ENCODE measurements around the gene NMT1.

NMT1 gene

DNA sequence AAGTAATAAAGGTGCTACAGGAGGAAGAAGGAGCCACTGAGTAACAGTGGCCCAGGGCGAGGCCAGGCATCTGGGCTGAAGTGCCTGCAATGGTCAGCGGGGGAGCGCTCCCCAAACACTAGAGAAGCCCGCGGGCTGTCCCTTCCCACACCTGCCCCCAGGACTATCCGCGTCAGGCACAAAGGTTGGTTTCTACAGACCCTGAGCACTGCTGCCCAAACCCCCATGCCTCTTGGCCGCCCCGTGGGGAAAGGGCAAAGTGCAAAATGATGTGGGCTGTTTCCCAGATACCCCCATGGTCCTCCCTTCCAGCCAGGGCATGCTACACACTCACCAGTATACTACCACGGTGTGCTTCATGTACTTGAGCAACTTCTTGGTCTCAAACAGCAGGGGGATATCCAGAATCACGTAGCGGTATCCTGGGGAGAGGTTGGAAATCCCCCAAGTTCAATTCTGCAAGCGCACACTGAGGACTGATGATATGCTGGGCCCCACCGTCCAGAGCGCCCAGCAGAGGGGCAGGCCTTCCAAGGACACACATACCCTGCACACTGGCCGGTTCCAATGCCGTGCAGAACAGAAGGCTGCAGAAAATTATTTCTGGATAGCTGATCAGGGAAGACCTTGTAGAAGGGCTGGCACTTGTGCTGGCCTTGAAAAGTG is 31.2 kb upstream of the NMT1 start:
- H3K4me3 ChIP-seq (ENCODE audit: control insufficient read depth, low read depth, low read length) = no peak overlapping the region
- TF ChIP-seq, protein P1, sequence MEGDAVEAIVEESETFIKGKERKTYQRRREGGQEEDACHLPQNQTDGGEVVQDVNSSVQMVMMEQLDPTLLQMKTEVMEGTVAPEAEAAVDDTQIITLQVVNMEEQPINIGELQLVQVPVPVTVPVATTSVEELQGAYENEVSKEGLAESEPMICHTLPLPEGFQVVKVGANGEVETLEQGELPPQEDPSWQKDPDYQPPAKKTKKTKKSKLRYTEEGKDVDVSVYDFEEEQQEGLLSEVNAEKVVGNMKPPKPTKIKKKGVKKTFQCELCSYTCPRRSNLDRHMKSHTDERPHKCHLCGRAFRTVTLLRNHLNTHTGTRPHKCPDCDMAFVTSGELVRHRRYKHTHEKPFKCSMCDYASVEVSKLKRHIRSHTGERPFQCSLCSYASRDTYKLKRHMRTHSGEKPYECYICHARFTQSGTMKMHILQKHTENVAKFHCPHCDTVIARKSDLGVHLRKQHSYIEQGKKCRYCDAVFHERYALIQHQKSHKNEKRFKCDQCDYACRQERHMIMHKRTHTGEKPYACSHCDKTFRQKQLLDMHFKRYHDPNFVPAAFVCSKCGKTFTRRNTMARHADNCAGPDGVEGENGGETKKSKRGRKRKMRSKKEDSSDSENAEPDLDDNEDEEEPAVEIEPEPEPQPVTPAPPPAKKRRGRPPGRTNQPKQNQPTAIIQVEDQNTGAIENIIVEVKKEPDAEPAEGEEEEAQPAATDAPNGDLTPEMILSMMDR (IDR thresholded peaks at IDR 0.05; ENCODE audit: control insufficient read depth, insufficient read depth, low read depth, low read length, missing control alignments) = no peak
- DNase-seq (ENCODE audit: low read depth) = no peak

DNA sequence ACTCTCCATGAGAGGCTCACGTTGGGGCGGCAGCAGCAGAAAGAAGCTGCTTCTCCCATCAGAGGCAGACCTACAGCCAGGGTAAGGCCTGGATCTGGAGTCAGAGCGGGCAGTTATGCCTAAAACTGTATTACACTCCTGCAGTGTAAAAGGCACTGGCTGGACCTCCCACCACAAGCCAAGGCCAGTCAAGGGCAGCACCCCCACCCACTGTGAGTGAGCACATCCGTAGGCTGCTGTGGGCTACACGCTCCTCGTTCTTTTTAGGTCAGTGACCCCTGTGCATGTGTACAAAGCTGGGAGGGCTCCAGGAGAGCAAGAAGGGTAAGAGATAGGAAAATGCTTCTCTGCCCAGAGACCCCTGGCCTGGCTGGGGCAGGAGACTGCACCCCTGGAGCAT is 30.4 kb upstream of the NMT1 start:
- TF ChIP-seq, protein P1 (IDR thresholded peaks at IDR 0.05; ENCODE audit: control insufficient read depth, insufficient read depth, low read depth, low read length, missing control alignments) = no peak
- no peak overlapping the region for H3K4me3 ChIP-seq (ENCODE audit: control insufficient read depth, low read depth, low read length)
- no peak for DNase-seq (ENCODE audit: low read depth)

DNA sequence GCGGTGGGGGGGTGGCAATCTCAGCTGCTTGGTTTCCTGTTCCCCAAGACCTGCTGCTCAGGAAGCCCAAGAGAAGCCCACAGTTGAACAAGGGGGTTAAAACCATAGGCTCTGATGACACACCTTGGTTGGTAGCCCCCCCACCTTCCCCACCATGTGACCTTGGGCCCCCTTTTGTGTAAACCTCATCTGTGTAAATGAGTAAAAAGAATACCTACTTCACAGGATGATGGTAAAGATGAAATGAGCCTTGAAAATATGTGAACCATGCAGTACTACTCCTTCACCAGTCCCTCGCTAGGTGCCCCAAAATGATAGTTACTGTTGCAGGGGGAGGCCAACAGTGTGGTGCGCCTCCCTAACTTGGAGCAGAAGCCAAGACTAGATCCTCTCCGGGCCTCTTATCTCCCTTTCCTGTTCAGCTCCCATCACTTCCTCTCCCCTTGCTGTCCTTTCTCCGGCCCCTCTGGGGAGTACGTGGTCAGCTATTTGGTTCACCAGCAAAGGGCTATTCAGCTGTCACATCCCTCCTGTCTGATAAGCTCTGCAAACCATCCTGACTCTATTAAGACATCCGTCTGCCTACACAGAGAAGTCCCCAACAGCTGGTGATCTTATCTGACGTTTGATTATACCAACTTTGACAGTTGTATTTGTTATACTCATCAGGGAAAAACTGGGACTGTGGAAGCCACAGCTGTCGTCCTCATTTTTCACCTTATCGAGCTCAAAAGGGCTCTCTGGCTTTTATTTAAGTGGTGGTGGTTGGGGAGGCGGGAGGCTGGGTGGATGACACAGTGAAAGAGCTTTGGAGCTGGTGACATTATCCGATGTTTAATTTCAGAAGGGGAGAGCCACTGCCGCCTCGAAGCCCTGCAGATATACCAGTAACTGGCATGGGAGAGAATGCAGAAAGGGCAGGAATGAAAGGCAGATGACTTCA is 29.6 kb upstream of the NMT1 start:
- TF ChIP-seq, protein P1 (IDR thresholded peaks at IDR 0.05; ENCODE audit: control insufficient read depth, insufficient read depth, low read depth, low read length, missing control alignments) = no peak
- no peak for DNase-seq (ENCODE audit: low read depth)

DNA sequence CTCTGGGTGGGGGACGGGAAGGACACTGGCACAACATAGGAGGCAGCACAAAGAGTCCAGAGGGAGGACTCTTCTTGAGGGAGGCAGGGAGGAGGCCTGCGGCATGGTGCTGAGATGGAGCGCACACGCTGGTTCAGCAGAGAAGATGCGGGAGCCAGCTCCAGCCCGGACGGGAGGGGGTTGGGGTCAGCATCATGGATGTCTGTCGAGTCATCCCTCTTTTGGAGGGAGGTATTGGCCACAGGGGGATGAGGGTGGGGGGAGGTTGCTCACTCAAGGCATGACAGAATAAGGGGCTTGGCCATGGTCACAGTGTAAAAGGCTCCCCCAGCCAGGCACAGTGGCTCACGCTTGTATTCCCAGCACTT is 29.0 kb upstream of the NMT1 start:
- DNase-seq (ENCODE audit: low read depth) = no peak
- TF ChIP-seq, protein P1 (IDR thresholded peaks at IDR 0.05; ENCODE audit: control insufficient read depth, insufficient read depth, low read depth, low read length, missing control alignments) = no peak
- H3K4me3 ChIP-seq (ENCODE audit: control insufficient read depth, low read depth, low read length) = no peak overlapping the region

More for the DNA sequence above, 29.6 kb upstream of the NMT1 start:
- no peak overlapping the region for H3K4me3 ChIP-seq (ENCODE audit: control insufficient read depth, low read depth, low read length)

DNA sequence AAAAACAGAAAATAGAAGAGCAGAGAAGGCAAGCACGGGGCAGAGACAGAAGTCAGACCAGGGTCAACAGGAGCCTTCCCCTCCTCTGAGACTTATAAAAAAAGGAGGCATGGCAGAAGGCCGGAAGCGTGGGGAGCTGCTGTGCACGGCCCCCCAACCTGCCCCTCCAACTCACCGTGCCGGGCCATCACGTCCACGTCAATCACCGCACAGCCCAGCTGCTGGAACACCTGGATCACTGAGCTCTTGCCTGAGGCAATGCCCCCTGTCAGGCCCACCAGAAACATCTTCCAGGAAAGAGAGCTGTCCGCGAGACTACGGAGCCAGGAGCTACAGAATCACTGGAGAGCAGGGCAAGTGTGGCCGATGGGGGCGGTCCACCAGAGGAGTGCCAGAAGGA is 26.5 kb upstream of the NMT1 start:
- DNase-seq (ENCODE audit: low read depth) = no peak
- TF ChIP-seq, protein P1 (IDR thresholded peaks at IDR 0.05; ENCODE audit: control insufficient read depth, insufficient read depth, low read depth, low read length, missing control alignments) = no peak
- H3K4me3 ChIP-seq (ENCODE audit: control insufficient read depth, low read depth, low read length) = no peak overlapping the region

DNA sequence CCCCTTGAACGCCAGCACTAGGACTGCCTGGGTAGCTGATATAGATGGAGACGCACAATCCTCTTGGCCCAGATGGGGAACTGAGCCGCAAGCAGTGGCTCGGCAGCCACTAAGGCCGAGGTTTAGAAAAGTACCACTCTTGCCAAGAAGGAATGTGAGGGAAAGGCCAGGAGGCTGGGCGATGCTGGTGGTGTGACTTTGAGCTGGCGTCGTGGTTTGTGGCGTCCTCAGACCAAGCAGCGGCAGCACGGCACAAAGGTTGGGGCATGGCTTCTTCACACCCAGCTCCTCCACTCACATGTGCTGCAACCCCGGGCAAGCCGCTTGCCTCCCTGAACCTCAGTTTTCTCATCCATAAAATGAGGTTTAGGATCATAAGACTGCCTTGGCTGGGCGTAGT is 25.3 kb upstream of the NMT1 start:
- DNase-seq (ENCODE audit: low read depth) = no peak
- no peak overlapping the region for H3K4me3 ChIP-seq (ENCODE audit: control insufficient read depth, low read depth, low read length)
- TF ChIP-seq, protein P1 (IDR thresholded peaks at IDR 0.05; ENCODE audit: control insufficient read depth, insufficient read depth, low read depth, low read length, missing control alignments) = no peak
